HG03108 (cell line): ENCODE results near the gene RNF44.

Experiments used
- ATAC-seq: cut with Tn5 transposase; IDR thresholded peaks from one replicate; pipeline ENCODE4 v1.9.1; 2021; ENCODE audit warnings: moderate library complexity; ENCODE audit not compliant: unreplicated experiment

RNF44 gene

GRCh38 chr5:176536132-176536901 is 885 bp downstream of the RNF44 start:
- no peak for ATAC-seq

- ATAC-seq = no peak
These were observed 1.5 kb downstream of the RNF44 start for GRCh38 chr5:176535664-176536131.

DNA sequence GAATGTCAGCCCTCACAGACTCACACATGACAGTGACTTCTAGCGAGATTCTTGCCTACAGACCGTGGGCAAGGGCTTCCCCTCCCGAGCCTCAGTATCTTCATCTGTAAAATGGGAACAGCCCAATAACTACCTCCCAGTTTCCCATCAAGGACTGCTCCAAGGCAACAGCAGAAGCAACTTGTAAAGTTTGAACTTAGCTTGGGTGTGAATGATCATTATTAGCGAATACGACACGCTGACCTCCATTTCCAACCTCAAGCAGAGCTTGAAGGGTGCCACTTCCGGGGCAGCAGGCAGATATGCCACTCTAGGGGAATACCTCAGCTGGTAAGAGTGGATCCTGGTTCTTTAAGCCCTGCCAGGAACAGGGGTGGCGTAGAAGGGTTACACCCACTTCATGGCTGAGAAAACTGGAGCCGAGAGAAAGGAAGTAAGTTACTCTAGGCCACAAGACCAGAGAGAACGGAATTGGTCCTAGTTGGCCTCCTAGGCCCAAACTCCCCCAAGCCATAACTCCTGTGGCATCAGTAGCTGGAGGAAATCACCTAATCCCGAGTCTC is 2.0 kb downstream of the RNF44 start:
- ATAC-seq = no peak

DNA sequence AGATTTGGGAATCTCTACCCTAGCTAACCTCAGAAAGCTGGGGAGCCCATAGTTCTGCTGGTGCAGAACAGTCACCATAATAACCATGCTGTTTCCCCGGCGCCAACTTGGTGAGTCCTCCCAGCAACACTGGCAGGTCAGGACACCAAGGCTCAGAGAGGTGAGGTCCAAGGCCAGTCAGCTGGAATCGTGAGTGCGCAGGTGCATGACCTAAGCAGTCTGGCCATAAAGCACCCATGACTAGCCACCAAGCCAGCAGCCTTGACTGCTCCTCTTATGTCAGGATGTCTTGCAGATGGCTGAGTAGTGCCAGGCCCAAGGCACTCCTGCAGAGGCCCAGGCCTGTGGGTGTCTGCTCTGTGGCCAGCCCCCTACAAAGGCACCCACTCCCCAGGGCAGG is 2.6 kb downstream of the RNF44 start:
- no peak for ATAC-seq

DNA sequence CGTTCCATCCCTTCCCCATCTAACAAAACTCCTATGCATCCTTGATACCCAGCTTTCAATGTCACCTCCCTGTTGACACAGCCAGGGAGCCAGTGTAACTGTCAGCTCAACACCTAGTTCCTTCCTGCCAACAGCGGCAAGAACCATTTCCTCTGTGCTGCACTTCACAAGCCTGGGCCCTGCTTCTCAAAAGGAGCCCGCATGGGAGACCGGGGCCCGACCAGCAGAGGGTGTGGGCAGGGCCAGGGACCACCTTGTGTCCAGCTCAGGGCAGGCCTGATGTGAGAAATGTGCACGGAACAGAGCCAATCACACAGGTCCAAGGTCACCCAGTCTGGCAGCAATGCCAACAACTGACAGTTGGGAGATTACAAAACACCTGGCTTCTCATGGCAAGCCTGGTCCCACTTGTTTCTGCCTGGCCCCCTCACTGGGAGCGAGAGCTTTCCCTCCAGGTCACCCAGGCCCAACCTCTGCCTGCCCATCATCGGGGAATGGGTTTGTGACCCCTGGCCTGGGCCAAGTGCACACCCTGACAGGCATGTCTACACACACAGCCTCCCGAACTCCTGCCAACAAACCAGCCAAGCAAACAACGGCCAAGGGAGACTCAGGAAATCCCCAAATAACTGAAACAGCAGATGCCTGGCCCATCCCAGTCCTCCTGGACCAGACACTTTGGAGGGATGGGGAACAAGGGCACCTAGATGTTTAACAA is 3.1 kb downstream of the RNF44 start:
- no peak for ATAC-seq

GRCh38 chr5:176533390-176533789 is 3.8 kb downstream of the RNF44 start:
- ATAC-seq = no peak

DNA sequence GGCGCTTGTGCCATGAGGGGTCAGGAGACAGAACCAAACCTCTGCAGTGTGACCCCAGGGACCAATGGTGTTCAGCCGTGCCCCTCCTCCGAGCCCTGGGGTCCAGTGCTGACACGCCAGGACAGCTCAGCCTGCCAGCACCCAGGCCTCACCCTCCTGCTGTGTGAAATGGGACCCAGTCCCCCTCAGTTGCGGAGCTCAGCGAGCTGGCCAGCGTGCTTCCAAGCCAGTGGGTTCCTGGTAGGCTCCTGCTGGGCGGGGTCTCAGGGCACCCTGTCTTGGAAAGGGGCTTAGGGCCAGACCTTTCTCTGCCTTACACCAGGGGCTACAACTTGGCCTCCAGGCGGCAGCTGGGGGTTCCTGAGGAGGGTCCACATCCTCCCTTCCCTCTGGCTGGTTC is 4.4 kb downstream of the RNF44 start:
- no peak for ATAC-seq

DNA sequence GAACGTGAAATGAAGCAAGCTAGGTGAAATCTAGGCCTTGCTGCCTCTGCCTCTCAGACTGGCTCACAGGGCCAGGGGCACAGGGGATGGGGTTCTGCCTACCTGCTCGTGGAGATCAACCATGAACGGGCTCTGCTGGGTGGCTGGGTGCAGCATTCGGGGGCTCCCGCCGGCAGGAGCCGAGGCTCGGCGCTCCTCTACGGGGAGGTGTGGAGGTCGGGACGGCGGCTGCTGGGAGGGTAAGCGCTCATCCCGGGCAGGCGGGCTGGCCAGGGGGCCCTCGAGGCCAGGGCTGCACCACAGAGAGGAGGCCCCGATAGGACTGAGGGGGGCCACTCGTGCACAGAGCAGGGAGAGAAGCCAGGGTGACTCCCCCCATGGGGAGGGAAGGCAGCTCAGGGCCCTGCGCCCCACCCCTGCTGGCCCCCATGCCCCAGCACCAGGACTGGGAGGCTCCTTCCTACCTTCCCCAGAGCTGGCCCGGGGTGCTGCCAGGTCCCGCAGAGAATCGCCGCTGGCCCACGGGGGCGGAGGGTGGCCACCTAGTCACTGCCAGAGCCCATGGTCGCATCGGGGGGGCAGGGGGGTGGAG is 5.2 kb downstream of the RNF44 start:
- ATAC-seq = no peak

DNA sequence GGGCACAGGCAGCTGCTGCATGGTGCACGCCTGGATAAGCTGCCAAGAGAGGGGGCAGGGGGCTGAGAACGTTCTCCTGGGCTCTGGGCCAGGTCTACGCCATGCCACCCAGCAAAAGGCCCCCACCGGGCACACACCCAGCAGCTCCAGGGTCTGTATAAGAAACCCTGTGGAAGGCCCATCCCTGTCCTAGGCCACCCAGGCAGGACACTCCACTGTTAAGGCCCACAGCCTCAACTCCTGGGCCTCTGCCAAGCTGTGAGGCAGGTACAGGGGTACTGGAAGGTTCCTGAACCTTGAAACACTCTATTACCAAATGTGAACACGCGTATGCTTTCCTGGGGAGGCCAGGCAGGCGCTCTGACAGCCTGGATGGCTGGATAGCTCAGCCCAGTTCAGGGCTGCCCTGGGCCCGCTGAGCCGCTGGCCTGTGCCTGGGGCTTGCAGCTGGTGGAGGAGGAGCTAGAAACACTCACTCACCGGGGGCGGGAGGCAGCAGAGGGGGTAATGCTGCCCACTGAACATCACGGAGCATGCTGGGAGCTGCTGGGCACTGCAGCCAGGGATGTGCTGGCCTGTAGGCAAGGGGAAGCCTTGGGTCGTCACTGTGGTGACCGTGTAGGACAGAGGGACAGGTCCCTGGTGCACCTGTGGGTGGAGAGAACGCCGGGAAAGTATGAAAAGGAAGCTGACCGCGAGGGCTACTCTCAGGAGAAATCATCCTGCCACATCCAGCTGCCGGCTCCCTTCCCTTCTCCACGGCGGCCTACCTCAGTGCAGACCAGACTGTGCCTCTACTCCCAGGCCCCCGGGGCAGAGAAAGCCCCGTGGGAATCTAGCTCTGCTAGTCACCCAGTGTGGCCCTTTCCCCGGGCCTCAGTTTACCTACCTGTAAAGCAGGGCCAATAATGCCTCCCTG is 6.0 kb downstream of the RNF44 start:
- no peak for ATAC-seq

DNA sequence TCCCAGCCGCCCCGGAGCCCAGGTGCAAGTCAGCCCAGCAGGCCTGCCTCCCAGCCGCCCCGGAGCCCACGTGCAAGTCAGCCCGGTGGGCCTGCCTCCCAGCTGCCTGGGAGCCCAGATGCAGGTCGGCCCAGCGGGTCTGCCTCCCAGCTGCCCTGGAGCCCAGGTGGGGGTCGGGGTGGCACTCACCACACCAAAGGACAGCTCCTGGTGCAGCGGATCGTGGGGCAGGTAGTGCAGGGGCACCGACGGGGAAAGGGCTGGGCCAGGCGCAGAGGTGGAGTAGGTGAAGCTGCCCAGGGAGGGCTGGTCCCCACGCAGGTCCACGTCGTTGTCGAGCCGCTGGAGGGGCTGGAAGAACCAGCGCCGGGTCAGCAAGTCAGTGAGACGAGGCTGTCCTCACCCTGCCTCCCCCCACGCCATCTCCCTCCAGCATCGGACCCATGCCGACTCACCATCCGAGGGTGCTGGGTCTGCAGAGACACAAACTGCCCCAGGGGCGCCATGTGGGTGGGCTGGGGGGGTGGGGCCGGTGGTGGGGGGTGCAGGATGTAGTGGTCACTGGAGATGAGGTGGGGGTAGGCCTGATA is 6.7 kb downstream of the RNF44 start:
- no peak for ATAC-seq

DNA sequence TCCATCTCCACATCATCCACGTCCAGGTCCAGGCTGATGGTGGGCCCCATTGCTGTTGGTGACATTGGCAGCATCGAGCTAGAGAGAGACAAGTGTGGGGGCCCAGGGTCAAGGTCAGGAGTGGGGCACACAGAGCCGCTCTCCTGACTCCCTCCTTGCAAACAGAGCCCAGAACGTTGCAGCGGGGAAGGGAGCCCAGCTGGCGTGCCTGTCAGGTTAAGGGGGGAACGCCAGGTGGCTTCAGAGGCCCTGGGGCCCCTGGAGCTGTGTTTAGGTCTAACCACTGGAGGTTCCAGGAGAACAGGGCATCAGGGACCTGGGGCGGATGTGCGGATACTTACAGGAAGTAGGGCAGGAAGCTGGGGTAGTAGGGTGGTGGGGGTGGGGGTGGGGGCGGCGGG is 7.5 kb downstream of the RNF44 start:
- no peak for ATAC-seq

DNA sequence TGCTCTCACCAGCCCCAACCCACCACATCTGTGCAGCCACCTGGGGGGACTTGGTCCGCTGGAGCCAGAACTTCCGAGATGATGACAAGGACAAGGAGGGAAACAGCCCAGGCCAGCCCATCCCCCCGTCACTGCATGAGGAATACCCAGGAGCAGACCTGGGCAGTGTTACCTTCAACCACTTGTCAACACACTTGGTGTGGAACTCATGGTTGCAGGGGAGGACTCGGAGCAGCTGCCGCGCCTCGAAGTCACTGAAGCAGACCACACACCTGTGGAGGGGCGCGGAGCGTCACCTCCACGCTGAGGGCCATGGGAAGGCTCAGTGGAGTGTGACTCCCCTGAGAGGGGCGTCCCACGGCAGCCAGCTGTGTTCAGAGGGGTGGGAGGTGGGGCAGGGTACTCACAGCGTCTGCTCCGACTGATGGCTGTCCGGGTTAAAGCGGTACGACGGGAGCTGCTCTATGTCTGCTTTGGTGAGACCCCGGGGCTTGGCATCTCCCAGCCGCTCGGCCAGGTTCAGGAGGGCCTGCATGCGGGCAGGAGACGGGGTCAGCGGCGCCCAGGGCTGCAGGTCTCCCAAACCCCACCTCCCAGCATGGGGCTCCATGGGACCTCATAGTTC is 8.0 kb downstream of the RNF44 start:
- ATAC-seq = no peak

- no peak for ATAC-seq
These were observed 8.5 kb downstream of the RNF44 start for GRCh38 chr5:176528761-176529115.

GRCh38 chr5:176528301-176528700 is 8.9 kb downstream of the RNF44 start:
- no peak for ATAC-seq

- no peak for ATAC-seq
These were observed 9.7 kb downstream of the RNF44 start for GRCh38 chr5:176527246-176528222.

DNA sequence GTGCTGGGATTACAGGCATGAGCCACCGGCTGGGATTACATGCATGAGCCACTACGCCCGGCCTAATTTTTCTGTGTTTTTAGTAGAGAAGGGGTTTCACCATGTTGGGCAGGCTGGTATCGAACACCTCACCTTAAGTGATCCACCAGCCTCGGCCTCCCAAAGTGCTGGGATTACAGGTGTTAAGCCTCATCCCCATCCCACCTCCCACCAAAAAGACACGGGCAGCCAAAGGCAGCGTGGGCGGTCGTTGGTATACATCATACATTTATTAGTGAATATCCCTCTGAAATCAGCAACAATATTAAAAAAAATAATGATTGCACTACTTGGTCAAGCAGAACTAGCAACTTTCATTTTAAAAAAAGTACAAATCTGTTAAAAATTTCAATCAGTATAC is 10.7 kb downstream of the RNF44 start:
- ATAC-seq = no peak

GRCh38 chr5:176525677-176526076 is 11.5 kb downstream of the RNF44 start:
- no peak for ATAC-seq

GRCh38 chr5:176524987-176525386 is 12.2 kb downstream of the RNF44 start:
- ATAC-seq = no peak

DNA sequence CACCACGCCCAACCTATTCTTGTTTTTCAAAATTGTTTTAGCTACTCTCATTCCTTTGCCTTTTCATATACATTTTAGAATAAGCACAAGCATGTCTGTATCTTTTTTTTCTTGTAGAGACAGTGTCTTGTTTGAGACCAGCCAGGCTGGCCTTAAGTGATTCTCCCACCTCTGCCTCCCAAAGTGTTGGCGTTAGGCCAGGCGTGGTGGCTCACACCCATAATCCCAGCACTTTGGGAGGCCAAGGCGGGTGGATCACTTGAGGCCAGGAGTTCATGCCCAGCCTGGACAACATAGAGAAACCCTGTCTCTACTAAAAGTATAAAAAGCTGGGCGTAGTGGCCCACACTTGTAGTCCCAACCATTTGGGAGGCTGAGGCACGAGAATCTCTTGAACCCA is 13.1 kb downstream of the RNF44 start:
- no peak for ATAC-seq
